Stimulated activated CD8-positive, alpha-beta memory T cell treated with anti-CD3 and anti-CD28 coated beads, Interleukin-4, amount 100 ng/mL, for 24 hours (primary cell): ENCODE results near the gene TNIP1.

Experiments
- DNase-seq: peaks from one replicate; pipeline ENCODE4 v3.0.0-alpha.2; 2020; ENCODE audit warnings: low read depth

The TNIP1 gene

DNA sequence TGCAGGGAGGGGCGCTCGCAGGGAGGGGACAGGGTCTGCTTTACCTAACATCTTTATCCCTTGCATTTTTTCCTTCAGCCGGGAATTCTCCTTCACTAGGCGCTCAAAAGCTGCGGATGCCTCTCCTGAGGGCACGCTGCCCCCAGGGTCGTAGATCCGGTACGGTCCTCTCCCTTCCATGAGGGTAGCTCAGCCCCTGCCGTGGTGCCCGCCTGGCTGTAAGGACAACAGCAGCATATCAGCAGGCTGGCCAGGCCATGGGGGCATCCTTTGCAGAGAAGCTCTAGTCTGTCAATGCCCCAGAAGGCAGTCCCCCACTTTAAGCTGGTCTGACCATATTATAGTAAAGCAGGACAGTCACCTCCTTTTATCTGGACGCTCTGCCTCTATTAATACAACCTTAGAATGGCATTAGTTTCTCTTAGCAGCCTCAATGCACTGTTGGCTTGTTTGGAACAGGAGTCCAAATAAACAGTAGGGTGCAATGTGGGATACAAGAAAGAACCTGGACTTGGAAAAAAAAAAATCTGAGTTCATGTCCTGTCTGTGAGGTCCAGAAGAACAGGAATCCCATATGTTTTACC lies 15.8 kb downstream of the TNIP1 start:
- no peak for DNase-seq

DNA sequence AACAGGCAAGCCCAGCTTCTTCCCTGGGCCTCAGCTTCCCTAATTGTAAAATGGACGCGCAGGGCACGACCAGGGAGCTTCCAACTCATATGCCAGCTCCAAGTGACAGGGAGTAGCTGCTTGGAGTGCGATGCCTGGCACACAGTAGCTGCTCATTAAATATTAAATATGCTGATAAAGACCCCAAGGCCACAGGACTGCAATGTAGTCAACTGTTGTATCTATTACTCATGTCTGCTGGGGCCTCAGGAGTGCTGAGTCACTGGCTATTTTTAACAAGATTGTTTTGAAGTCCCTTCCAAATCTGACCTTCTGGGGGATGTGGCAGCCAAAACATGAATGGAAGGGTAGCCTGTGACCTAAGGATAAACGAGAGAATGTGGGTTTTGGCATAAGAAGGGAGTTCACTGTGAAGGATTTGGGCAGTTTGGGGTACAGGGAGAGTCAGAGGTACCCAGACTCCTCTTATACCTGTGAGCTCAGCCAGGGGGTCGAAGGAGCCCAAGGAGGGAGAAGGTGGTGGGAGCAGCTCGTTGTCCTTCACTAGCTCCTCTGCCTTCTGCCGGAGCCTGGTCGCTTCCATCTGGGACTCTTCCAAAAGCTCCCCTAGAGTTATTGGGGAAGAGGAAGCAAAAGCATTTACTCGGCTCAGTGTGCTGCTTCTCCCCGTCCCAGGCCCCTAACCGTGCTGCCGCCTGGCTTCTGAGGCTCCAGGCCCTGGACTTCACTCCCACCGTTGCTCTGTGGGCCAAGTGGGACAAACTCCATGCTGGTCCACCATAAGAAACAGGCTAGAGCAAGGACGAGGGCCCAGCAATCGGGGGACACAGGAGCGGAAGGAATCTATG lies 17.5 kb downstream of the TNIP1 start:
- DNase-seq = no peak

DNA sequence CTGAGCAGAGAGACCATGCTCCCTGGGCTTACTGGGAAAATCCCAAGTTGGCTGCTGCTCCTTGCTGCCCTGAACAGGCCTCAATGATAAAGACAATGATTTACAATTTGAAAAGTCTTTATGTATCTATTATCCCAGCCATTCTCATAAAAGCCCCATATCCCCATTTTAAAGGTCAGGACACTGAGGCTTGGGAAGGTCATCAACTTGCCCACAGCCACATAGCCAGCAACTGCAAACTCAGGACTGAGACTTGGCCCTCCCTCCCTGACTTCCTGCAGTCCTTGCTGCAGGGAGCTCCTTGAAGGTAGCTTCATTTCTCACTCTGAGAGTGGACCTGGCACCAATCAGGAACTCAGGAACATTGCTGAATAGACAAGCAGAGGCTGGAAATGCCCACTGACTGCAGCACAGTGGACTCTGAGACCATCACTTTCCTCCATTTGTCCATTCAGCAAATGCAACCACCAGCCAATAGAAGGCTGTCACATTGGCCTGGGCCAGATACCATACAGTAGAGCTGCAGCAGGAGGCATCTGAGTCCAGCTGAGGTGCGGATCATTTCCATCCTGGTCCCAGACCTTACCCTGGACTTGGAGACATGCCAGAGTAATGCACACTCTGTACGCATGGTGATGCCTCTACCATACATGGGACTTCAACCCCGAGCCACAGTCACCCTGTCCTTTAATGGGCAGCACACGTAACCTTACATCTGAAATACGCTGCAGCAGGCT lies 18.3 kb downstream of the TNIP1 start:
- DNase-seq = no peak

DNA sequence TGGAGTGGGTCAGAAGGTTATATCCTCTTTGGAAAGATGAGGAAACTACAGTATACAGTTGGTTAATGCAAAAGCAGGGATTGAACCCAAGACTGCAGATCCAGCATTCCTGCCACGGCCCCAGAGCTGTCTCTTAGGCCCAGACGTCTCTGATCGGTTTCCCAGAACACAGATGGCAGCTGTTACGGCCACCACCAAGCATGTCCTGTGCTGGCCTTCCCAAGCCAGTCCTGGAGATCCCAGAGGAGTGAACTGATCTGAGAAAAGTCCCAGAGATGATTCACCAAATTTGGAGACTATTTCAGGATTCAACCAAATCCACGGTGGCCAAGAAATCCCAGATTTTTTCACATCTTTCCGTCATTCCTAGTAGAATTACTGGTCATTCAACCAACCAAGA lies 20.1 kb downstream of the TNIP1 start:
- DNase-seq = no peak

DNA sequence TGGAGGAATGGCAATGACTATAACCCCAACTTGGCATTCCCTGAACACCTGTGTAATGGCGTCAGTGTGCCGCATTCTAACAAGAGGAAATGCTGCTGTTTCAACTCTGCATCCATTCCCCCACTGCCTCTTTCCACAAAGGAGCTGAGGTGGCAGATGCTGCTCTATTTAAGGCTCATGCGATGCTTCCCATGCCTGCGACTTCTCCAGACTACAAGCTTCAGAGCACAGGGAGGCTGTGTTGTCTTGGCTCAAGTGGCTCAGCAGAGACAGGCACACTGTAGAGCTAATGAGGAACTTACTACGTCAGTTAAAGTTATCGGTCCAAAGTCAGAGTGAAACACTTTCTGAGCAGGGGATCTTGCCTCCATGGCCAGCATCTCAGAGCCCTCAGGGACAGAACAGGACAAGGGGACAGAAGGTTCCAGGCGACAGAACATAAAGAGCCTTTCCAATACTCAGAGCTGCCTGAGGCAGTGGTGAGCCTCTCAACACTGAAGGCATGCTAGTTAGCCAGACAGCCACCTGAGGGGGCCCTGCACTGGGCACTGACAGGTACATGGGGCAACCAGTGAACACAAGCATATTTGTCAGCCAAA lies 21.8 kb downstream of the TNIP1 start:
- no peak for DNase-seq

DNA sequence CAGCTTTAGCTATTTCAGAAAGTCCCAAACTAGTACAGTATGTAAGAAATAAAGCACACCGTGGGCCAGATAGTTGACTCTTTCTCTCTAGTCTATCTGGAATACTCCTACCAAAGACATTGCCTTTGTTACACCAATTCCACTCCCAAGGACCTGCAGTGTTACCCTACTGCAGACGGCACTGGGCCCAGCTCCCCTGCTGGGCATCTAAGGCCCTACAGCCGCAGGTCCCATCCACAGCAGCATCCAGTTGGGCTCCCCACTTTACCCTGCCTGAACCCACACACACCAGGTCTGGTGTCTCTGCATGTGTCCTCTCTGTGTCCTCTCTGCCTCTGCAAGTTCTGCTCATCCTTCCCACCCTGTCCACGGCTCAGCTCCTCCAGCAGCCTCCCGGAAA lies 22.5 kb downstream of the TNIP1 start:
- DNase-seq = no peak

DNA sequence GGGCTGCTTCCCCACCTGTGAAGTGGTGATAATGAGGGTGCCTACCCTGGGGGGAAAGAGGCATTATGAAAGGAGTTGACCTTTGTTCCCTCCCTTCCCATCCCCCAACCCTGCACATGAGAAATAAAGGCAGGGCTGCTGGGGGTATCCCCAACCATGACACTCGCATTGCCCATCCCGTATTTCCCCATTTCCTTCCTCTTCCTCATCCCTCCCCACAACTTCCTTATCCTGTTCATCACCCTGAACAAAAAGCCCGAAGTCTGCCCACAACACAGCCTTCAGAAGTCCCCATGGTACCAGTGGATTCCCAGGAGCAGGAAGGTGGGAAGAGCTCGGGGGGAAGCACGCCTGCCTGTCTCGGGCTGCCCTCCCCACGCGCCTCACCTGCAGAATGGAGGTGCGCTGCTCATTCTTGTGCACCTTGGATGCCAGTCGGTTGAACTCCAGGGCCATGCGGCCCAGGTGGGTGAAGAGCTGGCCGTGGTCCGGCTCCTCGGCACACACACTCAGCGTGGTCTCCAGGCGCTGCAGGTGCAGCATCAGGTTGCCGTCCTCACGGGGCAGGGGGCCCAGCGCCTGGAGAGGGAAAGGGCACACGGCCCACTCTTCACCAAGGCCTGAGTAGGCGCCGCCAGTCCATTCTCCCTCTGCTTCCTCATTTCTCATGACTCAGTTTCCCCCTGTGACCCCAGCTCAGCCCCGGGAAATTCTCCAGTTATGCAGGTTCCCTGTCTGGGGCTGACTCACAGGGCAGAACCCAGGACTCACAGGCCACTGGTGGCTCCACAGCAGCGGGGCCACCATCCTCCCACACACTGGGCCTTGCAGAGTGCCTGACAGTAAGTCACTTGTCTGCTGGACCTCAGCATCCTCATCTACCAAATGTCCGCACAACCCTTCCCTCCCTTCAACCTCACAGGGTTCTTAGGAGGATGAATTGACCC lies 24.2 kb downstream of the TNIP1 start:
- no peak for DNase-seq

DNA sequence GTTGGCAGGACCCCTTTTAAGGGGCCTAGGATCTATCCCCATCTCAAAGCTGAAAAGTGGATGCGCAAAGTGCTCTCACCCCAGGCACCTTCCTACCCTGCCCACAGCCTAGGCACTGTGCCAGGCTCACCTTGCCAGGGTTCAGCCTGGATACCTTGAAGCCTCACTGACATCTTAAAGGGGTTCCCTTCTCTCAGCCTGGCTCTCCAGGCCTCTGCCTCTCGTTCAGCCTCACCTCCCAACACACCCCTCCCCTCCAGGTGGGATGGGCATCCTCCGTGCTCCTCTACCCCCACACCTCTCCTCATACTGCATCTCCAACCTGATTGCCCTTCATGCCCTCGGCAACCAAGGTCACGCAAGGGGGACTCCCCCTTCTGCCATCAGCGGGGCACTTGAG lies 25.5 kb downstream of the TNIP1 start:
- DNase-seq = no peak

DNA sequence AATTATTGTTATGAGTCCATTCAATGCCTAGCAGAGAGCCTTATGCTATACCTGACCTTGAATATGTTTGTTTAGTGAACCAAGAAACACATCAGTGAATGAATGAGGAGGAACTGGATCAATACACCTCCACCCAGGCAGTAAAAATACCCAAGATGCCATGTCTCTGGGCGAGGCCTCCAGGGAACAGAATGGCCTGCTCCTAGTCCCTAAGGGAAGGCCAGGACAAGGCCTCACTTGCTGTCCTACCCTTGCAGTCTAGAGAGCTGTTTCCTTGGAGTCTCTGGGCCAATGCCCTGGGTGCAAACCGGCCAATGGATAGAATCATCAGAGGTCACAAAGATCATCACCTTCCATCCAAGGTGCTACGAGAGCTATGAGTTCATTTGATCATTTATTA lies 26.1 kb downstream of the TNIP1 start:
- DNase-seq = no peak

DNA sequence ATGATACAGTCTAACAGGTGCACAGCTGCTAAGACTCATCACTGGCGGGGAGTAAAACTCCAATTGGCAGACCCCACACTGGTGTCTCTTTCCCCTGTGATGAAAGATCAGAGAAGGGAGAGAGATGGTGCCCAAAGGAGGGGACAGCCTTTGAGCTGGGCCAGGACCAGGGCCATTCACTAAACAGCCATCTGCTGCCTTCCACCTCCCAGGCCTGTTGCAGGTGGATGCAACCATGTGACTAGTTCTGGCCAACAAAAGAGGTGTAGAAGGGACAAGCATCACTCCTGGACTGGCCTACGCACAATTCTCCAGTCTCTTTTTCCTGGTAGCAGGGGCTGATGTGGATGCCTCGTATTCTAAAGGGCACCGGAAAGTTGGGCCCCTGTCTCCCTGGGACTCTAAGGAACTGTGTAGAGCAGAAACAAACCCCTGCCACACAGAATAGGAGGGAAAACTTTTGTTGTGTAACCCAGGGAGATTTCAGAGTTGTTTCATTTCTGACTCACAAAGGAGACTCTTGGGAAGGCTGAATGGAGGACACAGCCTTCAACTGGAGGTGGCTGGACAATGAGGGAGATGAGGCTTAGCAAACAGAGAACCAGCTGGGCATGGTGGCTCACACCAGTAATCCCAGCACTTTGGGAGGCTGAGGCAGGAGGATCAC lies 26.9 kb downstream of the TNIP1 start:
- DNase-seq = no peak

DNA sequence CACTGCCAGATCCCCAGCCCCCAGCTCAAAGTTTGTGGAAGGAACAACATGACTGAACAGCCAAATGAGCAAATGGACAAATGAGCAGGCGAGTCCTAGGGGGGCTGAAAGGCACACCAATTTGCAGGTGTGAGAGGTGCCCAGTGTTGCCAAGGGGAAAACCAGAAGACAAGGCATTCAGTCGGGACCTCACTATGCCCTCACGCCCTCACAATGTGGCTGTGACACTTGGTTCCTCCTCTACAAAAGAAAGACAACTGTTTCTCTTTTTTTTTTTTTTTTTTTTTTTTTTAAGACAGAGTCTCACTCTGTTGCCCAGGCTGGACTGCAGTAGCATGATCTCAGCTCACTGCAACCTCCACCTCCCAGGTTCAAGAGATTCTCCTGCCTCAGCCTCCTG lies 28.0 kb downstream of the TNIP1 start:
- no peak for DNase-seq

DNA sequence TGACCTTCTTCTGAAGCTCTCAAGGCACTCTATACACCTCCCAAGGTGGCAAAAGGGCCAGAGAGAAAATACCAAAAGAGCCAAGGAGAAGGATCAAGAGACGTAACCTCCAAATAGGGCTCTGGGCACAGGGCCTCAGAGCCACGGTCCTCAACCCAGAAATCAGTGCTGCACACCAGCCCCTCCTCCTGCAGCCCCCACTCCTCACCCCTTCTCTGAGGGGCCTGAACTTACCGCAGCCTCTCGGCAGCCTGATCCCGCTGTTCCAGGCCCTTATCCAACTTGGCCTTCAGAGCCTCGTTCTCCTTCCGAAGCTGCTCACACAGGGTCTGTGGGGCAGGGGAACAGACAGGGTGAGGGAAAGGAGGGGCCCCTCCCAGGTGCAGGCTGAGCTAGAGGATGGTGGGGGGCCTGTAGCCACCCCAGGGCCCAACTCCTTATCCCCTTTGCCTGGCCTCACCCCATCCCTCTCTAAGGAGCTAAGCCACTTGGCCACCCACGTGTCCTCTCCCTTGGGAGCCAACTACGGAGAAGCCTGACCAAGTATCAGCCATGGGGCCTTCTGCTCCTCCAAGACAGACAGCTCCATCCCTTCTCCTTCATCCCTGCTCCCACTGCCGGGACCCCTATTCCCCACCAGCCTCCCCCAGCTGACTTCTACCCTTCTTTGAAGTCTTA lies 28.8 kb downstream of the TNIP1 start:
- DNase-seq = no peak

DNA sequence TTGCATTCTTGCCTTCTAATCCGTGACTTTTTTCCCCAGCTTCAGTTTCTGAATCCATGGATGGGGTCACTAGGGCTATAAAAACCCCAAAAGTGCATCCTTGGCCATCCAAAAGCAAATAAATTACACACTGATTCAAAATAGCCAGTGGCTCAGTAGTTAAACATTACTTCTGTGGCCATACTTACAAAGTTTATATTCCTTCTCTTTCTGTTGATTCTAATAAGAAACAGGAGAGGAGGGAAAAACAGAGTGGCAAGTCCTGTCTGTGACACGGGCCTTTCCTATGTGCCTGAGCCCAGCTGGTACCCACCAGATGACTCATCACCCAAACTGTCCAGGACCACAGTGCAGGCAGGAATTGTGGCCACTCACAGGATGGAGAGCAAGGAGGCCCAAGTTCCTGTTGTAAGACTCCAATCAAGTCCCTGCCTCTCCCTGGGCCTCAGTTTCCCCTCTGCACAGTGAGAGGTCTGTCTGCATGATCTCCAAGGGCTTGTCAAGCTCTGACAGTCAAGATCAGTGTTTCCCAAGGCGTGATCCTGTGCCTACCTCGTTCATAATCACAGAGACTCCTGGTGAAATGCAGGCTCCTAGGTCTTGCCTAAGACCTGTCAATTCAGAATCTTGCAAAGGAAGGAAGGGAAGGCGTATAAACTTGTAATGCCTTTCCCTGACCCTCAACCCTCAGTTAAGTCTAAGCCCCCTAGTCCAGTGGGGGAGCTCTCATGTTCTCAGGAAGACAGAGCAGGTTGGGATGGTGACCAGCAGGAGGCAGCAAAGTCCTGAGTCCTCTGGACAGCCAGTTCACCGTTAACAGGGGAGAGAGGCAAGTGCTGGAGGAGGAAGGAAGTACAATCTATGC lies 29.5 kb downstream of the TNIP1 start:
- DNase-seq = peak; percentile 65

DNA sequence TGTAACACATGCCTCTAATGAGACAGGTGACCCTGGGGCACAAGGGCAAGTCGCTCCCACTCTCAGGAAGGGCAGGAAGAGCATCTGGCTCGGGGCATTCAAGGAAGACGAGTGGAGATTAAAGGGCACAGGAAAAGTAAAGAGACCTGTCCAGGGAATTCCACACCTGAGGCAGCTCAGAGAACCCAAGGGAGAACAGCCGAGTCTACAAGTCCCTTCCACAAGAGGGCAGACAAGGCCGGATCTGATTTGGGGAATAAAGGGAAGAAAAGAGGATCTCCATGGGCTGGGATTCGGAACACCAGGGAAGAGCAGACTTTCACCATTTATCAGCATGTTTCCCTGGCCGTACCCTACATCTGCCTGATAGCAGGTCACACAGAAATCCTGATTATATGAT lies 32.3 kb downstream of the TNIP1 start:
- no peak for DNase-seq

DNA sequence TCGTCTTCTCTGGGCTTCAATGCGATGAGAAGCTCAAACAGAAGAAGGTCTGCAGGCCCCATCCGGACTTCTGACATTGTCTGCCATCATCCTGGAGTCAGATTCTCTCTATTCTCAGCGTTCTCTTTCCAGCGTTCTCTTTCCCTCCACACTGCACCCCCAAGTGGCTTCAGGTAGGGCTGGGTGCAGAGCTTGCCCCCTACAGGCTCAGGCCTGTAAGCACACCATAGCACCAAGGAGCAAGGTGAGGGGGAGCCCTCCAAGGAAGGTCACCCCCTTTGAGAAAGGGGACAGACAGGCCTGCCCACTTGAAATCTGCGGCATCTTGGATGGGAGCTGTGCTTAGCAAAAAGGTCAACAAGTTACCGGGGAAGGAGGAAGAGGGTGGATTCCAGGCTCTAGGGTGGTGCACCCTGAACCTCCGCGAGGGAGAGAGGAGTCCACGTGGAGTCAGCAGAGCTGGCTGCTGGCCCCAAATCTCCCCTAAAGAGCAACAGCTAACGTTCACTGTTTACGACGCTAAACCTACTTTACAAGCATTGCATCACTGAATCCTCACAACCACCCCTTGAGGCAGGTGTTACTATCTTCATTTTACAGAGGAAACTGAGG lies 32.9 kb downstream of the TNIP1 start:
- no peak for DNase-seq

DNA sequence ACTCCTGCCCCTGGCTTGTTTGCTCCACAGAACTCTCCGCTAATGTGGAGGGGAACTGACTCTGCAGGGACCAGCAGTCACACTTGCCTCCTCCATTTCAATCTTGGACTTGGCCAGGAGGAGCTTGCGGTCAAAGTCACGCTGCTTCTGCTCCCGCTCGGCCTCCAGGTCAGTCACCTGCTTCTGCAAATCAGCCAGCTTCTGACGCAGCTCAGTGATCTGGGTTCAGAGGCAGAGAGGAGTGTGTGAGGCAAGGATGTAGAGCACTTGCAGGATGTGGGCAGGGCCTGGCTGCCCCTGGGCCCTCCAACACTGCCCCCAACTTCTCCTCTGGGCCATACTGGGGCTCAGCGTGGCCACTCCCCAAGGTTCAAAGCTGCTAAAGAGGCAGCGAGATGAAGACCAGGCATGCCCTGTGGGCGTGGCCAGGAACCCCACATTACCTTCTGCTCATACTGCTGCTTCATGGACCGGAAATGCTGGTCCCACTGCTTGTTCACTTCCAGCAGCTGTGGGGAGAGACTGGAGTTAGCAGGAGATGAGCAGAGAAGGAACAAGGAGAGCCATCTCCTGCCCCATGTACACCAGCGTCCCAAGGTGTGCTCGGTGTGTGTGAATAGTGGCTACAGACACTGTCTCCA lies 38.3 kb downstream of the TNIP1 start:
- no peak for DNase-seq

DNA sequence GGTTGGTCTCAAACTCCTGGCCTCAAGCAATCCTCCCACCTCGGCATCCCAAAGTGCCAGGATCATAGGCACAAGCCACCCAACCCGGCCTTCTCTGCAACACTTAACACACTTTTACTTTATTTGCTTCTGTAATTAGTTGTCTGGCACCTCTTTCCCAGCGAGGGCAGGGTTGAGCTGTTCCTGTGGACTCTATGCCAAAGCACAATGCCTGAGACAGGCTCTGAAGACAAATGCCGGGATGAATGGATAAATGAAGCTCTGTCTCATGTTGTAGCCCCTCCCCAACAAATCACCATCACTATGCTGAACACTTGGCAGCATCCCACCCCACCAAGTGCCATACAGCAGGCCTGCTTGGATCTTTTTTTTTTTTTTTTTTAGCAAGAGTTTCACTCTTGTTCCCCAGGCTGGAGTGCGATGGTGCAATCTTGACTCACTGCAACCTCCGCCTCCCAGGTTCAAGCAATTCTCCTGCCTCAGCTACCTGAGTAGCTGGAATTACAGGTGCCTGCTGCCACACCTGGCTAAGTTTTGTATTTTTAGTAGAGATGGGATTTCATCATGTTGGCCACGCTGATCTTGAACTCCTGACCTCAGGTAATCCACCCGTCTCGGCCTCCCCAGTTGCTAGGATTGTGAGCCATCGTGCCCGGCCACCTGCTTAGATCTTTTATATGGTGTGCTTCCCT lies 39.1 kb downstream of the TNIP1 start:
- no peak for DNase-seq

DNA sequence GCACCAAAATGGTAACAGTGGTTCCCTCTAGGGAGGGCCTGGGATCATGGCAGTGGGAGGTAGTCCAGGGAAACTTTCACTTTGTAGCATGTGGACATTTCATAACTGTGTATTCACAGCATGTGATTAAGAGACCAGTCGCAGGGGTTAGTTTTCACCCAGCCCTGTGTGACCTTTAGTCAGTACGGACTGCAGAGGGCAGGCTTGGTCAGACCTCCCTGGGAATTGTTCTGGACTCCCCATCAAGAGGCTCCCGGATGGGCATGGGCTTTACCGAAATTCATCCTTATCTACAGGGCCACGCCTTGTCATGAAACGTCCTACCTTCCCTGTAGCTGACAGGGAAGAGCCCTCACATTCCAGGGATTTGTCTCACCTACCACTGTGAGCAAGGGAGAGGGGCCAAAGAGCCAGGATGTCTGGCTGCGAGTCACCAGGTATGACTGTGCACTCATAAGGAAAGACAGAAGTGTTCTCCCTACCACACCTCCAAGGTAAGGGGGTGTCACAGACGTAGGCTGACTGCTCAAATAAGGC lies 40.6 kb downstream of the TNIP1 start:
- DNase-seq = no peak
